ENCODE data around the gene TRIM31.

The TRIM31 gene

GRCh38 chr6:30112402-30112994, 392 bp downstream of the TRIM31 start:
- no peak for DNase-seq

GRCh38 chr6:30111266-30111856, 1.5 kb downstream of the TRIM31 start:
- no peak for DNase-seq

- no peak for DNase-seq
Observed at GRCh38 chr6:30104661-30105060, 8.2 kb downstream of the TRIM31 start.

GRCh38 chr6:30103872-30104179, 9.1 kb downstream of the TRIM31 start:
- DNase-seq, result no peak

- DNase-seq, result peak; percentile 83 to 84
Observed at GRCh38 chr6:30102970-30103871, 9.7 kb downstream of the TRIM31 start.

GRCh38 chr6:30102414-30102969, 10.4 kb downstream of the TRIM31 start:
- DNase-seq, result peak in 1 of 2 donors; percentile 13

- peak; percentile 77 to 85 for DNase-seq
Observed at GRCh38 chr6:30101444-30102413, 11.2 kb downstream of the TRIM31 start.

GRCh38 chr6:30100585-30101443, 12.1 kb downstream of the TRIM31 start:
- DNase-seq, result peak; percentile 26 to 33

GRCh38 chr6:30100154-30100553, 12.7 kb downstream of the TRIM31 start:
- no peak for DNase-seq

- DNase-seq, result no peak
Observed at GRCh38 chr6:30097902-30098768, 14.8 kb downstream of the TRIM31 start.

GRCh38 chr6:30096829-30097228, 16.1 kb downstream of the TRIM31 start:
- DNase-seq, result no peak

GRCh38 chr6:30093951-30094661, 18.8 kb downstream of the TRIM31 start:
- DNase-seq, result no peak

GRCh38 chr6:30092852-30093543, 19.9 kb downstream of the TRIM31 start:
- DNase-seq, result no peak

GRCh38 chr6:30091577-30092381, 21.1 kb downstream of the TRIM31 start:
- no peak for DNase-seq

GRCh38 chr6:30087876-30088275, 25.0 kb downstream of the TRIM31 start:
- DNase-seq, result no peak

GRCh38 chr6:30077218-30077617, 35.7 kb downstream of the TRIM31 start:
- DNase-seq, result no peak

GRCh38 chr6:30075790-30076732, 36.8 kb downstream of the TRIM31 start:
- DNase-seq, result peak in 1 of 2 donors; percentile 33

All from stimulated activated CD4-positive, alpha-beta T cell treated with anti-CD3 and anti-CD28 coated beads, Interleukin-2, amount 100 ng/mL, for 24 hours (primary cell).